HG03457 (cell line): ENCODE data around the gene NAV2.
A peak's percentile ranks its signal among the peaks of the same experiment; 100 is the strongest.

ENCODE experiments used
- ATAC-seq: cut with Tn5 transposase; IDR thresholded peaks from one replicate; pipeline ENCODE4 v1.9.1; 2021; ENCODE audit warnings: moderate number of reproducible peaks; ENCODE audit not compliant: unreplicated experiment

NAV2 gene

GRCh38 chr11:19774817-19775580 is 62.4 kb downstream of the NAV2 start:
- no peak for ATAC-seq

DNA sequence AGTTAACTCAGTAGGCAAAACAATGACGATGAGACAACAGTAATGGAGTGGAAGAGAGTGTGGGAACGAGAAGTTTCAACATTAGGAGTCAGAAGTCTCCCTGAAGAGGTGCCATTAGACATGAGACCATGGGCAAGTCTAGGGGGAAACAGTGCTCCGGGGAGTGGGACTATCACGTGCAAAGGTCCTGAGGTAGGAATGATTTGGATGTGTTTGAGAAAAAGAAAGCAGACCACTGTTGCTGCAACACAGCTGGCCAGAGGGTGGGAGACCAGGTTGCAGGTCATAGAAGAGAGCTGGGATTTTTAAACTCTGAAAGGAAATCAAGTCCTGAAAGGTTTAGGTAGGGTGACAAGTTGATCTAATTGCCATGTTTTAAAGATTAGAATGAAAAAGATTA is 63.0 kb downstream of the NAV2 start:
- no peak for ATAC-seq

- ATAC-seq: no peak
These were observed 64.4 kb downstream of the NAV2 start for GRCh38 chr11:19777039-19777376.

DNA sequence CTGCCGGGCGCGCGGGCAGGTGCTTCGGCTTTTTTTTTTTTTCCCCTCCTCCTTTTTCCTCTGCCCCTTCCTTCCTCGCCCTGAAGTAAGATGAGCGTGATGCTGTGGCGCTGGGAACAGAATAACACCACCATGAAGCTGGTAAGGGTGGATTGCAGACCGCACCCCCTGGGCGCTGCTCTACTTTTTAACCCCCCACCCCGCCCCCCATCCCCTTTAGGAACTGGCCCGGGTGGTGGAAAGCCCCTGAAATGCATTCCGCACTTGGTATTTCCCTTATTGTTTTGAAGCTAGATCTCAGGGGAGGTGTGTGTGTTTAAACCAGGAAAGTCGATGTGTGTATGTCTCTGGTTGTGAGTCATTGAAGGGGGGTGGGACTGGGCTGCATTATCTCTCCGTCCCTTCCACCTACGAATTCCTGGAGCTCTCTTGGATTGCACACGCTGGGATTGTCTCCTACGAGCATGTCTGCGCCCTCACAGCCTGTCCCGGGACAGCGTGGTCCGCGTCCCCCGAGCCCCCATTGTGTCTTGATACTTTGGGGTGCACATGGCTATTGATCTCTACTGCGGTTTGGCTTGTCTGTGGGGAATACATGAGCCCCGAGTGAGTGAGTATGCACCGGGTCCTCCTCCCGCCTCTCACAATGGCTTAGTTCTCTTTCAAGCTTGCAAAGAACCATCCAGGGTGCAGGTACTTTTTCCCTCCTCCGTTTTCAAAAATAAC is 64.9 kb downstream of the NAV2 start:
- peak; percentile 58 for ATAC-seq

DNA sequence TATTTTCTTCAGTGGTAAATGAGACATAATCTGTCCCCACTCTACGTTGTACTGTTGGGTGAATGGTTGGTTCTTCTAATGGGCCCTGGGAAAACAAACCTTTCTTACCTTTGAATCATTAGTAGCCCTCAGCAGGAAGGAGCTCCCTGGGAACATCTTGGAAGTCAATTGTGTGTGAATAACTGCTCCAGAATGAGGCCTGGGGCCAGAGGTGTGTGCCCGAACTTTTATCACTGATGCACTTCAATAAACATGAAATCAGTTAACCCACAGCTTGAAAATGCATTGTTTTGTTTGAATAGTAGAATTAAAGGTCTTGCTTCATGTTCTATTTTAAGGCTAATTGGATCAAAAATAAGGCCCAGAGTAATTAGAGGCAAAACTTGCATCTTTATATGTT is 67.1 kb downstream of the NAV2 start:
- ATAC-seq: no peak

DNA sequence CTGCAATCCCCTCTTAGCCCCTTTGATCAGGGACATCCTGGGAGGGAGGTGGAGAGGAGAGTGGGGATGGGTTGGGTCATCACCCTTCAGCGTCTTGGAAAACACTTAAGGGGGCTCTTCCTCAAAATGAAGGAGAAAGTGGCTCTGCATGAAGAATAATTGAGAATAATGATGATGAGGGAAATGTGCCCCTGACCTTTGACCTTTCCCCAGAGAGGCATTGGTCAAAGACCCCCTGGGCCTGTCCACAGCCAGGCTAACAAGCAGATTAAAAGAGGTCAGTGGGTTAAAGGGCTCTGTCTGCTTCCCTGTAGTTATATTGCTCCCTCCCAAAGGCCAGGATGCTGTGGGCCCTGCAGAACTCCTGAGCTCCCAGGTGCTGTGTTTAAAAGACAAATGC is 68.7 kb downstream of the NAV2 start:
- ATAC-seq: no peak

DNA sequence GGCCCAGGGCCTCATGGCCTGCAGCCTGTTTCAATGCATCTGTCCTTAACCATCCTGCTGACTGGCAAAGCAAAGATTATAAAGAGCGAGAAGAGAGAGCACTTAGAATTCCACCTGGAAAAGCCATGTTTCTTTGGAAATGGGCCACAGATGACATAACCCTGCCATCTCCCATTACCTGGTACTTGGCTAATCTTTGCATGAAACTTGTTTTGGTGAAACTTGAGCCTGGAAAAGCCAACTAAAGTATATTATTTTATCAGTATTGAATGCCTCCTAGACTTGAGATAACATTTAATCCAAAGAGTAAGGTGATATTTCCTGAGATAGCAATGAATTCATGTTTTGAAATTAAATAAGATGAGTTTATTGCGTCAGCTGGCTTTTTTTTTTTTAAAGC is 72.6 kb downstream of the NAV2 start:
- ATAC-seq: no peak

DNA sequence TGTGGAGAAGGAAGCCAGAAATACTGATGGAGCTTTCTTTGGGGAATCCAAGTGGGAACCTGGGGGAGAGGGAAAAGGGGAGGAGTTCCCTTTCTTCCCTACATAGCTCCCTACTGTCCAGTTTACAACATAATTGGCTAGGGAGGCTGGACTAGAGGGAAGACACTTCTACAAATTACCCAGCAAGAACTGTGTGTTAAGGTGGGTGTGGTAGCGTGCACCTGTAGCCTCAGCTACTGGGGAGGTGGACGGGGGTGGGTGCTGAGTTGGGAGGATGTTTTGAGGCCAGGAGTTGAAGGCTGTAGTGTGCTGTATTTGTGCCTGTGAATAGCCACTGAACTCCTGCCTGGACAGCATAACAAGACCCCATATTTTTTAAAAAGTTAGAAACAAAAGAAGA is 74.0 kb downstream of the NAV2 start:
- no peak for ATAC-seq

- ATAC-seq: no peak
These were observed 75.8 kb downstream of the NAV2 start for GRCh38 chr11:19788435-19788834.

DNA sequence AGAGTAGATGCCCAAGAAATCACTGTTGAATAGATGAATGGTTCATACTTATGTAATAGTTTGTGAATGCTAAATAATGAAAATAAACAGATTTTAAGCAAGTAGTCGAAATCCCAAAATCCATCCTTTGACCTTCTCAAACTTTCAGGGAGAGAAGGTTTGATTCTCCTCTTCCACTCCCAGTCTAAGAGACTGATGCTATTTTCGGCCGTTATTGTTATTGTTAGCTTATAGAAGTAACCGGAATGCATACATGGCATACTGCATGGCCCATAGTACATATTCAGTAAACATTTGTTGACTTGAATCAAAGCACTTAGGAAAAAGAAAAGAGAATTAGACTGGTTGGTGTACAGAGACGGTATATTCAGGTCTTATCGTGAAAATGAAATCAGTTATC is 76.6 kb downstream of the NAV2 start:
- no peak for ATAC-seq

- no peak for ATAC-seq
These were observed 77.4 kb downstream of the NAV2 start for GRCh38 chr11:19789835-19790710.

DNA sequence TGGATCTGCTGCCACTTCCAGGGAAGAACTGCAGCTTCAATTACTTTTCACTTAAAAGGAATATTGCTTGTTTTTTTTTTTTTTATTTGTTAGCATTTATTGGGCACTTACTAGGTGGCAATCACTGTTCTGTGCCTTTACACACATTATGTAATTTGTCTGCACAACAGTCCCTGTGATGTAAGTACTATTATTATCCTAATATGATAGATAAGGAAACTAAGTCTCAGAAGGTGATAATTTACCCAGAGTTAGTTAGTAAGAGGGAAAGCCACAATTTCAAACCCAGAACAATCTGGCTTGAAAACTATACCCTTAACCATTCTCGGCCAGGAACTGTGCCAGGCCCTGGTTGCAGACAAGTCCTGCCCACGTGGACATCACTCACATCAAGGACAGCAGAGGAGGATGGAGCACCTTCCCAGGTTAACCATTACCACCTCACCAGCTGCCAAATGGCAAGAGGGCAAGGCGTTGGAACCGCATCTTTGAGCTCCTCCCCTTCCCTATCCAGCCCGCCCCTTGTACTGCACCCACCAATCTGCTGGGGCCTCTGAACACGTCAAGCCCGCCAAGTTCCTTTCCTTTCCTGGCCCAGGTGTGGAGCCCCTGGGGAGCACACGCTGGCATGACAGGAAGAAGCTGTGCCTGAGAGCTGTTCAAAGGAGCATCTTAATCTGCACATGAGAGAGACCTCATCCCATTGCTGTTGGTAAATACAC is 78.4 kb downstream of the NAV2 start:
- no peak for ATAC-seq

DNA sequence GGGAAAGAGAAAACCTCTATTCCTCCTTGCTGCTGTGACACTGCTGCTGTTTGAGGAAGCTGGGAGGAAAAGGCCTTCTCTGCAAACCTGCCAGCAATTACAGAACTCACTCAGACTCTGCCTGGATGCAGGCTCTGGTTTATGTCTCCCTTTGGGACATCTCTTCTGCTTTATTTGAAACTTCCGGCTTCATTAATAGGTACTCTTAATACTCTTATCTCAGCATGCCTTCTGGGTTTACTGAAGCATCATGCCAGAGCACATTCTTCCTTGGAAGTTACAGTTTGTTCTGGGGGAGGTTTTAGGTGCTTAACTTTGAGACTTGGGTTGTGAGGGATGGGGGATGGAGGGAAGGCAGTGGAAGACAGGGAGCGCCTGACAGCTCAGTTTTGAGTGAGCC is 79.9 kb downstream of the NAV2 start:
- no peak for ATAC-seq

GRCh38 chr11:19793326-19793725 is 80.7 kb downstream of the NAV2 start:
- no peak for ATAC-seq

- ATAC-seq: no peak
These were observed 81.5 kb downstream of the NAV2 start for GRCh38 chr11:19794161-19794560.

DNA sequence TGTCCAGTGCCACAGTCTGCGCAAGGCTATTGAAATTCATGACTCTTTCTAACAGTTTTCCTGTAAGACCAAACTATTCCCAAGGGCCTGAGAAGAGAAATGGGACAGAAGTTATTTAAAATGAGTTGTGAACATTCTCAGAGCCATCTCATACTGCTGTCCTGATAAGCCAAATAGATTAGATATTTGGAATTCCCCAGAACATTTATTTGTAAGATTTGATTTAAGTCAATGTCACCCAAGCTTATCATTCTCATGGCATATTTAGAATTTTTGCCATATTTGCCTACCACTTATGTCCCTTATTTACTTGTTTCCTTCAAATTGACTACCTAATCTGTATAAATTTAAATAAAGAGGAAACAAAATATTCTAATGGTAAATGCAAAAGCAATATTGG is 82.4 kb downstream of the NAV2 start:
- ATAC-seq: no peak

- ATAC-seq: no peak
These were observed 87.5 kb downstream of the NAV2 start for GRCh38 chr11:19800162-19800561.

- no peak for ATAC-seq
These were observed 88.3 kb downstream of the NAV2 start for GRCh38 chr11:19800714-19801519.

DNA sequence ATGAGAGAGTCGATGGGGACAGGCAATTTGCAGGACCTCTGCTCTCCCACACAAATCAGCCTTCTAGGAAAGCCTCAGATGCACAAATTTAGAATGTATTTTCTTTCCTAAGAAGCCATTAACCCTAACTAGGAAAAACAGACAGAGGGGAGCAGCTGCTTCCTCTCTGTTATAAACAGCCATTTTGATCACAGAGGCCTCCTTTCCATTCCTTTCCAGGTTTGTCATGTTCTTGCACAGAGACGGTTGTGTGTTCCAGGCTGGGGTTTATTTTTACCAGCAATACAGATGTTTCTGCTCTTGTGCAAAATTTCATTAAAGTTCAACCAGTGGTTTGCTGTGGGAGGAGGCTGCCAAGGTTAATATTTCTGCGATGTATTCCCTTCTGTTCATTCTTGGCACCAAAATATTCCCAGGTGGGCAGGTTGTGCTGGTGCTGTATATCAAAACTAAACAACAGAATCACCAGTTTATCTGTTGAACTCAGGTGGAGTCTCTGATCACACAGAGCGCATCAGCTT is 90.2 kb downstream of the NAV2 start:
- no peak for ATAC-seq

DNA sequence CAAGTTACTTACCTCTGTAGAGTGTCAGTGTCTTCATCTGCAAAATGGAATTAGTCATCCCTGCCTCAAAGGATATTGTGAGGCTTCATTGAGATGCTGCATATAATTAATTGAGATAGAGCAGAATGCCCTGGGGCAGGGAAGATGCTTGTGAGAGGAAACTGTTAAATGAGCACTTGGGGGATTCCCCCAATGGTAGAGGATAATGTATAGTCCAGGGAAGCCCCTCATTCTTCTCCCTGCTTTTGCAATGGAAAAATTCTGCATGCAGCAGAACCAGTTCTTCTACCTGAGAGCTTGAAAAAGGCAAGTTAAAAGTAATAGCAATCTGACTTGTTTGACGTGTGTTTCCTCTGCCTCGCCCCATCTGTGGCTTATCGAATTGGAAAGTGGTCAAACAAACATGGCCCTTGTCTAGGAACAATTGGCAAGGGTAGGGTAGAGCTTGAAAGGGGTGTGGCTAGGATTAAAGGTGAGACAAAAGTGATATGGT is 90.9 kb downstream of the NAV2 start:
- ATAC-seq: no peak
